HK-2 (cell line): ENCODE data around the gene CNTNAP2.
"Not testable (repeated sequence)": the region's sequence is repeated elsewhere in the genome, so short reads cannot be mapped to it uniquely, and the experiment has no call there.

ENCODE experiments used
- DNase-seq: peaks from one replicate; pipeline ENCODE4 v3.0.0-alpha.2; 2018; ENCODE audit not compliant: unreplicated experiment

CNTNAP2 gene

GRCh38 chr7:146878901-146879300, 762.3 kb downstream of the CNTNAP2 start:
- DNase-seq: no peak

GRCh38 chr7:146885231-146885630, 768.6 kb downstream of the CNTNAP2 start:
- no peak for DNase-seq

DNA sequence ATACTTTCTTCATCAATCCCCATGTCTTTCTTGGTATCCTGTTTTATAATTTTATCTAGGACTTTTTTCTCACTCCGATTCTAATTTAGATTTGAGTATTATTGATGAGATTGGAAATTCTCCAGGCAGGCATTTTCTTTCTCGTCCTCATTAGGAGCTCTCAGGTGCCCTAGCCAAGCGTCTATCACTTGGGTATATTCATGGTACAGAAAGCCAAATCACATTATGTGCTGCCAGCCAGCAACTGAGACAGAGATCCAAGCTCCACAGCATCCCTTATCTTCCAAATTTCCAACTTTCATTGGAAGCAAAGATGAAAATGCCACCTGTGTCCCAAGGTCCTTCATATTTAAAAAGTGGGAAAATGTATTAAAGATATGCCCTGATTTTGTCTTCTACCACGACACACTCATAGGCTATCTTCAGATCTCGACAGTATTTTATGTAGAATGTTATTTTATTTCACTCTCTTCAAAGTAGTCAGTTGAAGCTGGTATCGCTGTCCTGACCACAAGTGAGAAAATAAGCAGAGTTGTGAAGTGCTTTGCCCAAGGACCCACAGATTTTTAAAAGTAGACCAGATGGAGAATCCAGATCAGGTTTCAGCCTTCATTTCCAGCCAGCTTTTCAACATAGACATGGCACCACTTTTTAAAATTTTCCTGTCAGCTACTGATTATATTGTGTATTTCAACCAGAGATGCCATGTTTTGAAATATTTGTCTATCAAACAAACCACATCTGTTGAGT, 773.4 kb downstream of the CNTNAP2 start:
- no peak for DNase-seq

GRCh38 chr7:146892151-146892550, 775.5 kb downstream of the CNTNAP2 start:
- DNase-seq: peak; percentile 2

- DNase-seq: no peak
These were observed 778.3 kb downstream of the CNTNAP2 start for GRCh38 chr7:146894927-146895326.

- DNase-seq: no peak
These were observed 785.7 kb downstream of the CNTNAP2 start for GRCh38 chr7:146902266-146902665.

DNA sequence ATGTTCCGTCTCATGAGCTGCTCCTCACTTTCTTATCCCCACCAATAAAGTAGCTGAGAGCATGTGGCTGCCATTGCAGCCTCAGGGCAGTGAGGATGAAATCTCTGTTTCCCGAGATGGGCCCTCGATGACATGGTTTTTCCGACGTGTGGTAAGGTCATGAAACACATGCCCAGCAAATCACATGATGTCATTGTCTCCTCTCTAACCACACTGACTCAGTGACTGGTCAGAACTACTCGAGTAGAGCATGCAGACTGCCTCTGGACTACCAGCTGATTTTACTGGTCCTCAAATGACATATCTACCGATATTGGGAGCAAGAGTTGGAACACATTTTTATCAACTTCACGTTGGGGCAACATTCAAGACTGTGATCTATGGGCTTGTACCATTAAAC, 786.1 kb downstream of the CNTNAP2 start:
- peak; percentile 37 for DNase-seq

DNA sequence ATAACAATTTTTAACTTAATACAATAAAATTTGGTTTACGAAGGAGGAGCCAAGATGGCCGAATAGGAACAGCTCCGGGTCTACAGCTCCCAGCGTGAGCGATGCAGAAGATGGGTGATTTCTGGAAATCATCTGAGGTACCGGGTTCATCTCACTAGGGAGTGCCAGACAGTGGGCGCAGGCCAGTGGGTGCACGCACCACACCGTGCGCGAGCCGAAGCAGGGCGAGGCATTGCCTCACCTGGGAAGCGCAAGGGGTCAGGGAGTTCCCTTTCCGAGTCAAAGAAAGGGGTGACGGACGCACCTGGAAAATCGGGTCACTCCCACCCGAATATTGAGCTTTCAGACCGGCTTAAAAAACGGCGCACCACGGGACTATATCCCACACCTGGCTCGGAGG, 789.1 kb downstream of the CNTNAP2 start:
- DNase-seq: not testable (repeated sequence)

DNA sequence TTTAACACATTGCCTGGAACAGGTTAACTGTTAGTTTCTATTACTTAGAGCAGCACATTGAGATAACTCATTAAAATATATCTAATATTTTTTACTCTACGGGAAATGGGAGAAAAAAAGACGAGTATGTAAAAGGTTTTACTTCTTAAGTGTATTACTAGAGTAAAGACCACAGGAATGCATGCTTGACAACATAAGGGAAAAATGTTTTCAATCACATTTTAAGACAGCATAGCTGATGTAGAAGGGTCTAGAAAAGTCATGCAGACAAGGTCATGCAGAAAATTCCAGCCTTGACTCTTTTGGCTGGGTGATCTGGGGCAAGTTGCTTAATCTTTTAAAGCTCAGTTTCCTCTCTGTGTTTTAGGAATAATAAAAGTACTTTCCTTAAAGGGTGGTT, 806.2 kb downstream of the CNTNAP2 start:
- no peak for DNase-seq

DNA sequence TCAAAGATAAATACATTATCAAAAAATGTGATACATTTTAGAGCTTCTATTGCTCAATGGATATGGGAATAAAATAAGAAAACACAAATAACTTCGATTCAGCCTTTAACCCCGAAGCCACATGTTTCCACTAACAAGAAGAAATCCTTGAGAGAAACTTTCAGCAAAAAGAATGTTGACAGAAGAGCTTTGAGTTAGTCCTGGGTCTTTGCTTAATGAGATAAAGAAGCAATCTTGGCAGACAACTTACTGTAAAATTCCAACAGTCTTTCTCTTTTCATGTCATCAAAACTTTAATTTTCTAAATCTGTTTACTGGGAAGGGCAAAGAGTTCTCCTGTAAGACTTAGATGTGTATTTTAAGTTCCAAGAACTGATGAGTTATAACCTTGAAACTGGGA, 810.2 kb downstream of the CNTNAP2 start:
- no peak for DNase-seq

DNA sequence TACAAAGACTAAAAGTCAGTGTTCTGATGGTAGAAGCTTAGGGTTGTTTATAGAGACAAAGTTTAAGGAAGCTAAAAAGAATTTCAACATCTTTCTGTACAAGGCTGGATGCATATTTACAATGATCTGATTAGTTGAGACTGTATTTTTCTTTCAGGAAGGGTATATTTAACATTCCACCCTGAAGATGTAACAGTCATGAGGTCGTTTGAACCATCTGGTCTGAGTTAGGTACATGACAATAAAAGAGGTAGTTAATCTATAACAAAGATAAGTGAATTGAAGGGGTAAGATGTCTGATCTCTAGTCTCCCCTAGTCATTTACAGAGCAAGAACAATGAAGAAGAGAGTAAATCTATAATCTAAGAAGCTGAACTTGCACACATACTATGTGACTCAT, 821.2 kb downstream of the CNTNAP2 start:
- DNase-seq: no peak

DNA sequence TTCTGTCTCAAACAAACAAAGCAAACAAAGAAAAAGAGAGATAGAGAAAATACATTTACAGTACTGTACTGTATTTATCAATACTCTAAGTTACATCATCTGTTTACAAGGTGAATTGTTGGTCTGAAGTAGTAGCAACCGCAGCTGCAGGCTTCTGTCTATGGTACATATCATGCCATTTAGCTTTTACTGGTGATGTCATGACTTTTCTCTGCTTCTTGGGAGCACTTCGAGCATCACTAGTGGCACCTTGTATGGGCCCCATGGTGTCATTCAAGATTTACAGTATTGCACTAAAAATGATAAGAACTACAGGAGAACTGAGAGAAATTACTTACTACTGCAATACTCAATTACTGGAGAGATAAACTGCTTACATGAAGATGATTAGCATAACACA, 826.9 kb downstream of the CNTNAP2 start:
- DNase-seq: no peak

DNA sequence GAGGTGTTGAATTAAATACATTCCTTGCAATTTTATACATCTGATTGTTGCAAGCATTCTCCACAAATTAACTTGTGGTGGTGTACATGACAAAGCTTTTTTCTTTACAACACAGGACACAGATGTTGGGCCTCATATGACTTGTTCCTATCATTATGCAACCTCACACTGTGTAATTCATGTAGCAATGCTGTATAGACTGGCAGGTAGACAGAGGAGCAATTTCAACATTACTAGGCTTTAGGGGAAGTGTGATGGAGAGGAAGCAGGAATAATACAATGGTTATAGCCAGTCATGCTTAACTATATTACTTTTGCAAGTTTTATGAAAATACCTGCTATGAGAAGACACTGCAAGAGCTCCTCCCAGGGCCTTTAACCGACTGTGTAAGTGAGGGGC, 832.1 kb downstream of the CNTNAP2 start:
- no peak for DNase-seq

DNA sequence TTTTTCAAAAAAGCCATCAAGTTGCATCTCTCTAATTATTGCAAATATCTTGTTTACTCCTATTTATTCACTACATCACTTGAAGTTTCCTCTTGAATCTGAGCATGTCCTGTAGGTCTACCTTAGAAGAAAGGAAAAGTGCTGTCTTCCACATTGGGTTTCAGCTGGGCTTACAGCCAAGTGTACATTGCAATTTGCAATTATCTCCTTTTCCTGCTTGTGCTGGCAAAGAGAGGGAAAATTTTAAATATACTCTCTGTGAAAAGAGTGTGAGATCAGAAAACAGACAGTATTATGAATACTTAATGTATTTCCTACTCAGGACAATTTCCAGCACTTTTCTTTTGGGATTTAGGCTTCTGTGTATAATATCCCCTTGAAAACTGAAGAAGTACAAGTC, 839.7 kb downstream of the CNTNAP2 start:
- DNase-seq: no peak

DNA sequence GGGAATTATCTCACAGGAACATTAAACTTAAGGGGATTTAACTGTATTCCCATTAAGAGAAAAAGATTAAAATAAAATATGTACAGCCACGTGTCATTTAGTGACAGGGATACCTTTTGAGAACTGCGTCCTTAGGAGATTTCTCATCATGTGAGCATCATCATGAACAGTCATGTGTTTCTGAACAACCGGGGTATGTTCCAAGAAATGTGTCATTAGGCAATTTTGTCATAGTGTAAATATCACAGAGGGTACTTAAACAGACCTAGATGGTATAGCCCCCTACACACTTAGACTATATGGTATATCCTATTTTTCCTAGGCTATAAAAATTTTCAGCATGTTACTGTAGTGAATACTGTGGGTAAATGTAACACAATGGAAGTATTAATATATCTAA, 840.3 kb downstream of the CNTNAP2 start:
- no peak for DNase-seq

DNA sequence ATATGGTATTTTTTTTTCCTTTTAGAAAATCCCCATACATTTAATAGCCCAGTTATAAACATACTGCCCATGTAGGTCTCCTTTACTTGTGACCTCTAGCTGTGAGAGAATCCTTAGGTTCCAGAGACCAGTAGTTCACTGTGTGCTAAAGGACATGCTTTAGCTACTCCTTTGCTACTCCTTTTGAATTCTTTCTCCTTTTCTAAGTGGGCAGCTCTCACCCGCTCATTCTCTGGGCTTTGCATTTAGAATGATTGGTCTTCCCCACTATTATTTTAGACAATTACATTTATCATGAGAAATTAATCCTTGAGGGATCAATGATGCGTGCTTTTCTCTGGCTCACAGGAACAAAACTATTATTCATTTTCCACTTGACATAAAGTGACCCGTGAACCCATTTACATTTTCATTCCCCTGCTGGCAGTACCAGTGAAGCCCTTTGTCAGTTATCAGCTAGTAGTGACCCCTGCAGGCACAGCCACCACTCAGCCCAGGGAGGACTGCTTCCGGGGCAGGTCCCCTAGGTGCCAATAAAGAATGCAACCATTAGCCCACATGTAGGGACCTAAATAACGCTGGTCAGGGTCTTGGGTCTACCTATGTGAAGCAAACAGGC, 844.3 kb downstream of the CNTNAP2 start:
- DNase-seq: peak; percentile 1

DNA sequence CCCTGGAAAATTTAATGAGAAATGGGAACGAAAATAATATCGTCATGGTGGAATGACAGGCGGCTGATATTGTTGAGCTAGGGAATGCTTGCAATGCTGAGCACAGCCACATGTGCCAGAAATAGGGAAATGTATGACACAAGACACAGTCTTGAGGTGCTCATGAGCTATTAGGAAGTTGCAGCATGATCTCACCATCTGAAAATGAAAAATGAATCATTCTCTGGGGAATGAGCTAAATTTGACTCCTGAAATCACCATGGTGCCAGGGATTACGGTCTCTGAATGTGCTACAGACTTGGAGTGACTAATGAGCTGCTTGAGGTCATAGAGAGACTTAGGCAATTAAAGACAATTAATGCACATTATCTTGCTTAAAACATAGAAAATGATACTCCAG, 845.0 kb downstream of the CNTNAP2 start:
- peak; percentile 21 for DNase-seq

DNA sequence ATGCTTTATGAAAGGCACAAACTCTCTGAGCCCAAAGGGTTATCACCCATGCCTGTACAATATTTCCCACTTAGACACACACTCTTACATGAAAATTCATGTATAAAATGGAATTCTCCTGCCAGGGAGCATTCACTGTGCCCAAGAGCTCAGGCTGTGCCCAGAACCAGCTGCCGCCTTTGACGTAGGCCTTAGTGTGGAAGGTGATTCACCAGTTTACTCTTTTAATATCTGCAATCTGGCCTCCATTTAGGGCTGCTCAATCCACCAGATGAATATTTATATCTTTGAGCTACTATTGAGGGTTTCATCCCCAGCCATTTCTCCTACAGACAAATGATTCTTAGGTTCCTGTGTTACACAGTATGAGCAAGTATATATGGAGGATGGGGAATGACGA, 849.7 kb downstream of the CNTNAP2 start:
- no peak for DNase-seq

GRCh38 chr7:146982482-146982881, 865.9 kb downstream of the CNTNAP2 start:
- no peak for DNase-seq

GRCh38 chr7:146991596-146991995, 875.0 kb downstream of the CNTNAP2 start:
- DNase-seq: no peak

DNA sequence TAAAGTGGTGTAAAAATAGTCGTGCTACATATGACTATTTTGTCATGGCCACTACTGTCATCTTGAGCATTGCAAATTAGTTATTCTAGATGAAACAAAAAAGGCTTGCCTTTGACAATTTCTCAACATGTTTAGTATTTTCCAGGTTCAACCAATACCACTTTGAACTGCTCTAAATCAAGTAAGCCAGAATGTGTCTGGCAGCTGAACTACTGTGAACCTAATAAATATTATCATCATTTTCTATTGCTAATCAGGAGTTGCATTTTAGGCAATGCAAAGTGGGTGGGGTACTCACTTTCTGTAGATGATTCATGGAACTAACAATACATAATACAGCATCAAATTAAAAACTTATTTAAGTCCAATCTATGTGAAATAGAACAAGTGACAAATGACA, 877.2 kb downstream of the CNTNAP2 start:
- no peak for DNase-seq

DNA sequence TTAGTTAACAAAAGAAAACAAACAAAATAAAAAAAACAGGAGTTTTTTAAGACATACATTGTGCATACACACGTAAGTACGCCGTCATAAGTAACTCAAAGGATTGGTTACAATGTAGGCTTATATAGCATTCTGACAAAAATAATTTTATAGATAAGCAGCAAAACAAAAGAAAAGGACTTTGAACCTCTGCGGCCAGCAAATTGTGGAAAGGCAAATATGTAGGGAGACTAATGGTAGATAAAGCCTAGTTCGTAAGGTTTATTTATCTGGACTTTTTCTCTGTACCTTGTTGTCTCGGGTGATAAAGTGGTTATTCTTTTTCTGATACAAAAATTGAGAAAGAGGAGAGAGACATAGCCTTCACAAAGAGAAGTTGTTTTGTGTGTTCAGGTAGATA, 891.9 kb downstream of the CNTNAP2 start:
- DNase-seq: no peak

DNA sequence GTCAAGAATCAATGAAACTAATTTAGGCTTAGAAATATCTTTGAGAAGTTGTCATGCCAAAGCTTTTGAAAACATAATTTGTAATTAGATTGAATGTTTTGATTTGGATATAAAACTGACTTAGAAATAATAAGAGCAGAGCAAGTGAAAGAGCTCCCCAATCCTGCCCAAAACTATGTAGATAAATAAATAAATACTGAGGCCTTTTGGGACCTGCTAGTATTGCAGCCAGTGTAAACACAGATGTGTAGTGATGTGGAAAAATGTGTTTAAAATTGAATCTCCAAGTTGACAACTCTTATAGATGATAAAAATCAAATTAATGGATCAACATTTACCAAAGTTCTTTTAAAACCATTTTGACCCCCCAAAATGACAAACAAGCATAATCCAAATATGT, 896.1 kb downstream of the CNTNAP2 start:
- no peak for DNase-seq

GRCh38 chr7:147013825-147014224, 897.2 kb downstream of the CNTNAP2 start:
- no peak for DNase-seq
